ENCODE results near the gene PGAP3.

The PGAP3 gene

GRCh38 chr17:39663688-39664580, 23.9 kb downstream of the PGAP3 start:
- TF ChIP-seq EZH2 (IDR thresholded peaks at IDR 0.05) (no peak), FOXP2 (optimal IDR thresholded peaks at IDR 0.05; ENCODE audit: control extremely low read depth, extremely low read length, insufficient read depth) (no peak), POLR2AphosphoS5 (IDR thresholded peaks at IDR 0.05; ENCODE audit: borderline replicate concordance, low read depth, low read length) (no peak)
- Histone ChIP-seq H3K9me3 (ENCODE audit: low read depth, low read length) (no peaks in the 10 kb centered on the region), H3K9ac (ENCODE audit: insufficient read length) (no peak overlapping the region), H3K27ac (no peak overlapping the region), H3K4me3 (no peak overlapping the region), H3K36me3 (ENCODE audit: insufficient read depth, low read length) (no peaks in the 10 kb centered on the region; the same call in 1 of the 2 replicates)
- DNase-seq (ENCODE audit: low read depth, low spot score) = no peak

GRCh38 chr17:39663340-39663687, 24.5 kb downstream of the PGAP3 start:
- TF ChIP-seq FOXP2 (optimal IDR thresholded peaks at IDR 0.05; ENCODE audit: control extremely low read depth, extremely low read length, insufficient read depth) (no peak), POLR2AphosphoS5 (IDR thresholded peaks at IDR 0.05; ENCODE audit: borderline replicate concordance, low read depth, low read length) (no peak), EZH2 (IDR thresholded peaks at IDR 0.05) (no peak)
- Histone ChIP-seq H3K4me3 (no peak overlapping the region), H3K36me3 (ENCODE audit: insufficient read depth, low read length) (no peaks in the 10 kb centered on the region; the same call in 1 of the 2 replicates), H3K27ac (no peak overlapping the region), H3K9ac (ENCODE audit: insufficient read length) (no peak overlapping the region), H3K9me3 (ENCODE audit: low read depth, low read length) (no peaks in the 10 kb centered on the region)
- DNase-seq (ENCODE audit: low read depth, low spot score) = no peak

- no peak overlapping the region for H3K9ac ChIP-seq (ENCODE audit: insufficient read length)
- no peaks in the 10 kb centered on the region; the same call in 1 of the 2 replicates for H3K36me3 ChIP-seq (ENCODE audit: insufficient read depth, low read length)
- H3K4me3 ChIP-seq = no peak overlapping the region
- DNase-seq (ENCODE audit: low read depth, low spot score) = no peak
- TF ChIP-seq POLR2AphosphoS5 (IDR thresholded peaks at IDR 0.05; ENCODE audit: borderline replicate concordance, low read depth, low read length) (no peak), EZH2 (IDR thresholded peaks at IDR 0.05) (no peak), FOXP2 (optimal IDR thresholded peaks at IDR 0.05; ENCODE audit: control extremely low read depth, extremely low read length, insufficient read depth) (no peak)
- no peak overlapping the region for H3K27ac ChIP-seq
- no peaks in the 10 kb centered on the region for H3K9me3 ChIP-seq (ENCODE audit: low read depth, low read length)
Measured at GRCh38 chr17:39662551-39663339, 25.1 kb downstream of the PGAP3 start.

- no peak for DNase-seq (ENCODE audit: low read depth, low spot score)
- Histone ChIP-seq H3K36me3 (ENCODE audit: insufficient read depth, low read length) (no peaks in the 10 kb centered on the region; the same call in 1 of the 2 replicates), H3K9ac (ENCODE audit: insufficient read length) (no peak overlapping the region), H3K27ac (no peak overlapping the region), H3K9me3 (ENCODE audit: low read depth, low read length) (no peaks in the 10 kb centered on the region), H3K4me3 (no peak overlapping the region)
- TF ChIP-seq POLR2AphosphoS5 (IDR thresholded peaks at IDR 0.05; ENCODE audit: borderline replicate concordance, low read depth, low read length) = no peak
- TF ChIP-seq EZH2 (IDR thresholded peaks at IDR 0.05) = no peak
- no peak for TF ChIP-seq FOXP2 (optimal IDR thresholded peaks at IDR 0.05; ENCODE audit: control extremely low read depth, extremely low read length, insufficient read depth)
Measured at GRCh38 chr17:39661744-39662541, 25.9 kb downstream of the PGAP3 start.

- no peak for TF ChIP-seq EZH2 (IDR thresholded peaks at IDR 0.05)
- Histone ChIP-seq H3K4me3 (no peak overlapping the region), H3K9me3 (ENCODE audit: low read depth, low read length) (no peaks in the 10 kb centered on the region), H3K27ac (no peak overlapping the region), H3K9ac (ENCODE audit: insufficient read length) (no peak overlapping the region), H3K36me3 (ENCODE audit: insufficient read depth, low read length) (no peaks in the 10 kb centered on the region; the same call in 1 of the 2 replicates)
- DNase-seq (ENCODE audit: low read depth, low spot score) = no peak
Measured at GRCh38 chr17:39660397-39661385, 27.2 kb downstream of the PGAP3 start.

GRCh38 chr17:39660011-39660360, 27.9 kb downstream of the PGAP3 start:
- Histone ChIP-seq H3K36me3 (ENCODE audit: insufficient read depth, low read length) (no peaks in the 10 kb centered on the region; the same call in 1 of the 2 replicates), H3K27ac (no peak overlapping the region), H3K9me3 (ENCODE audit: low read depth, low read length) (no peaks in the 10 kb centered on the region), H3K4me3 (no peak overlapping the region), H3K9ac (ENCODE audit: insufficient read length) (no peak overlapping the region)
- TF ChIP-seq FOXP2 (optimal IDR thresholded peaks at IDR 0.05; ENCODE audit: control extremely low read depth, extremely low read length, insufficient read depth) (no peak), POLR2AphosphoS5 (IDR thresholded peaks at IDR 0.05; ENCODE audit: borderline replicate concordance, low read depth, low read length) (no peak), EZH2 (IDR thresholded peaks at IDR 0.05) (no peak)
- no peak for DNase-seq (ENCODE audit: low read depth, low spot score)

GRCh38 chr17:39659279-39660010, 28.4 kb downstream of the PGAP3 start:
- Histone ChIP-seq H3K9ac (ENCODE audit: insufficient read length) (no peak overlapping the region), H3K27ac (no peak overlapping the region), H3K36me3 (ENCODE audit: insufficient read depth, low read length) (no peaks in the 10 kb centered on the region; the same call in 1 of the 2 replicates), H3K9me3 (ENCODE audit: low read depth, low read length) (no peaks in the 10 kb centered on the region), H3K4me3 (no peak overlapping the region)
- TF ChIP-seq EZH2 (IDR thresholded peaks at IDR 0.05) (no peak), POLR2AphosphoS5 (IDR thresholded peaks at IDR 0.05; ENCODE audit: borderline replicate concordance, low read depth, low read length) (no peak), FOXP2 (optimal IDR thresholded peaks at IDR 0.05; ENCODE audit: control extremely low read depth, extremely low read length, insufficient read depth) (no peak)
- no peak for DNase-seq (ENCODE audit: low read depth, low spot score)

Measured in SK-N-MC (cell line).